ENCODE measurements around the gene PTPRC. TPM values are rescaled to one million over a fixed set of nuclear protein-coding genes. Genes with fewer than 3 reads are reported as not detected.

PTPRC gene
- total and polyA plus RNA-seq, 8 donors = 0.59 to 20.5 (median 2.7) TPM

GRCh38 chr1:198611219-198611618 is 27.6 kb upstream of the PTPRC start:
- 62 to 66% methylated on average over 5 of the region's 5 CpGs for WGBS, 2 donors
- DNase-seq (no peak), FAIRE-seq (no peak), ATAC-seq (no peak)
- intact Hi-C loops (cut with DNase I) = no loop called here
- TF ChIP-seq CTCF (IDR thresholded peaks at IDR 0.05) = no peak
- H3K36me3 ChIP-seq = no peaks in the 10 kb centered on the region
- no peak overlapping the region for H3K4me3 ChIP-seq
- H3K9me3 ChIP-seq = no peaks in the 10 kb centered on the region
- H3K27me3 ChIP-seq = no peaks in the 10 kb centered on the region
- H3K4me1 ChIP-seq = no peaks in the 10 kb centered on the region
- no peak overlapping the region for H3K27ac ChIP-seq

GRCh38 chr1:198612471-198613260 is 26.2 kb upstream of the PTPRC start:
- intact Hi-C loops (cut with DNase I) = no loop called here
- FAIRE-seq (no peak), DNase-seq (no peak), ATAC-seq (peak in 2 of 4 donors; percentile 44 to 50)
- Histone ChIP-seq H3K4me3 (no peak overlapping the region), H3K4me1 (no peaks in the 10 kb centered on the region), H3K9me3 (no peaks in the 10 kb centered on the region), H3K27me3 (no peaks in the 10 kb centered on the region), H3K36me3 (no peaks in the 10 kb centered on the region), H3K27ac (no peak overlapping the region)
- WGBS, 2 donors = 74 to 83% methylated on average over 6 of the region's 6 CpGs
- no peak for TF ChIP-seq CTCF (IDR thresholded peaks at IDR 0.05)

- intact Hi-C loops (cut with DNase I) = no loop called here
- DNase-seq = no peak
- no peak for TF ChIP-seq CTCF (IDR thresholded peaks at IDR 0.05)
- H3K4me1 ChIP-seq = no peaks in the 10 kb centered on the region
- no peaks in the 10 kb centered on the region for H3K36me3 ChIP-seq
- no peak for ATAC-seq
- H3K27me3 ChIP-seq = no peaks in the 10 kb centered on the region
- no peak for FAIRE-seq
- H3K27ac ChIP-seq = no peak overlapping the region
- no peak overlapping the region for H3K4me3 ChIP-seq
- H3K9me3 ChIP-seq = no peaks in the 10 kb centered on the region
Measured at GRCh38 chr1:198617406-198617805, 21.4 kb upstream of the PTPRC start.

GRCh38 chr1:198619375-198620140 is 19.3 kb upstream of the PTPRC start:
- no peak for TF ChIP-seq CTCF (IDR thresholded peaks at IDR 0.05)
- intact Hi-C loops (cut with DNase I) = no loop called here
- FAIRE-seq = no peak
- Histone ChIP-seq H3K4me3 (no peak overlapping the region), H3K36me3 (no peaks in the 10 kb centered on the region), H3K27me3 (no peaks in the 10 kb centered on the region), H3K27ac (no peak overlapping the region), H3K9me3 (no peaks in the 10 kb centered on the region), H3K4me1 (no peaks in the 10 kb centered on the region)
- no peak for ATAC-seq
- no peak for DNase-seq
- whole genome bisulfite sequencing, 2 donors = 65 to 83% methylated on average over 5 of the region's 5 CpGs

GRCh38 chr1:198620218-198620617 is 18.6 kb upstream of the PTPRC start:
- DNase-seq (no peak), FAIRE-seq (no peak), ATAC-seq (no peak)
- WGBS, 2 donors = 57 to 73% methylated on average over 3 of the region's 3 CpGs
- no peaks in the 10 kb centered on the region for H3K9me3 ChIP-seq
- TF ChIP-seq CTCF (IDR thresholded peaks at IDR 0.05) = no peak
- no peaks in the 10 kb centered on the region for H3K36me3 ChIP-seq
- intact Hi-C loops (cut with DNase I) = no loop called here
- no peak overlapping the region for H3K27ac ChIP-seq
- no peaks in the 10 kb centered on the region for H3K27me3 ChIP-seq
- H3K4me1 ChIP-seq = no peaks in the 10 kb centered on the region
- no peak overlapping the region for H3K4me3 ChIP-seq
